SK-N-SH (cell line): ENCODE measurements around the gene DEPDC1B. TPM values are rescaled to one million over a fixed set of nuclear protein-coding genes. Genes with fewer than 3 reads are reported as not detected.

Experiments
- CTCF ChIA-PET: fragments of 300-600, 350-600 bp; formaldehyde crosslinking; extraction: SDS; loops from one replicate; lab custom pipeline; 2021; lab: Yijun Ruan, JAX
- POLR2A ChIA-PET: fragments of 350-600 bp; sonication (Branson Sonifier 250); formaldehyde crosslinking; extraction: SDS; loops from one replicate; lab custom pipeline; 2020; ENCODE audit warnings: antibody characterized with exemption, inconsistent platforms; lab: Yijun Ruan, JAX
- DNase-seq: peaks from one replicate; pipeline ENCODE4 v3.0.0; 2012
- H2AFZ ChIP-seq: fragments of 200-600 bp; sonication (generic); 2 replicates; pipeline ENCODE4 v1.8.1; 2016; ENCODE audit warnings: antibody characterized with exemption, mild to moderate bottlenecking, low read depth
- H3F3A ChIP-seq: fragments of 200-600 bp; sonication (generic); replicated peaks from 2 replicates; pipeline ENCODE3; 2016; ENCODE audit warnings: antibody characterized with exemption, mild to moderate bottlenecking; ENCODE audit not compliant: insufficient read depth
- H3K27ac ChIP-seq, 2 experiments: fragments of 200-500 bp in 1 of 2; fragments of 200-600 bp in 1 of 2; sonication (Bioruptor generic) in 1 of 2; sonication (generic), shearing (Covaris generic) in 1 of 2; 2 replicates each; pipeline versions ENCODE4 v1.5.1 to v1.6.1; 2014 to 2016; ENCODE audit warnings: low read depth in 2 of 2, inconsistent platforms in 1 of 2, low read length in 1 of 2, mild to moderate bottlenecking in 1 of 2, mixed read lengths in 1 of 2
- H3K27me3 ChIP-seq: fragments of 200-600 bp; sonication (generic), shearing (Covaris generic); 2 replicates; pipeline ENCODE4 v1.6.1; 2016; ENCODE audit warnings: mixed run types; ENCODE audit not compliant: insufficient read depth
- H3K36me3 ChIP-seq, 2 experiments: fragments of 200-500 bp in 1 of 2; fragments of 200-600 bp in 1 of 2; sonication (Bioruptor generic) in 1 of 2; sonication (generic) in 1 of 2; replicated peaks in 1 of 2; 2 replicates each; pipeline versions ENCODE3 to v1.5.1; 2014 to 2016; ENCODE audit warnings: low read length in 1 of 2, mild to moderate bottlenecking in 1 of 2; ENCODE audit not compliant: insufficient read depth in 2 of 2, control insufficient read depth in 1 of 2
- H3K4me1 ChIP-seq, 2 experiments: fragments of 200-500 bp in 1 of 2; fragments of 200-600 bp in 1 of 2; sonication (Bioruptor generic) in 1 of 2; sonication (generic), shearing (Covaris generic) in 1 of 2; 2 replicates each; pipeline versions ENCODE4 v1.5.1 to v1.6.1; 2014 to 2016; ENCODE audit warnings: low read depth in 1 of 2, low read length in 1 of 2, mixed run types in 1 of 2; ENCODE audit not compliant: insufficient read depth in 2 of 2, control insufficient read depth in 1 of 2
- H3K4me2 ChIP-seq: fragments of 200-600 bp; sonication (generic), shearing (Covaris generic); 2 replicates; pipeline ENCODE4 v1.6.1; 2017; ENCODE audit warnings: mixed run types
- H3K4me3 ChIP-seq, 2 experiments: fragments of 200-500 bp in 1 of 2; fragments of 200-600 bp in 1 of 2; sonication (Bioruptor generic) in 1 of 2; sonication (generic), shearing (Covaris generic) in 1 of 2; 2 replicates each; pipeline versions ENCODE4 v1.5.1 to v1.8.1; 2014 to 2016; ENCODE audit warnings: low read depth in 2 of 2, inconsistent platforms in 1 of 2, low read length in 1 of 2, mild to moderate bottlenecking in 1 of 2, mixed read lengths in 1 of 2, moderate library complexity in 1 of 2
- H3K79me2 ChIP-seq: fragments of 200-600 bp; sonication (generic); 2 replicates; pipeline ENCODE4 v1.8.1; 2017; ENCODE audit warnings: mild to moderate bottlenecking; ENCODE audit not compliant: insufficient read depth
- H3K9ac ChIP-seq: fragments of 200-600 bp; sonication (generic); 2 replicates; pipeline ENCODE4 v1.6.1; 2017; ENCODE audit warnings: mixed run types
- H3K9me2 ChIP-seq: fragments of 200-600 bp; sonication (generic); 2 replicates; pipeline ENCODE4 v1.6.1; 2017; ENCODE audit warnings: mixed run types
- H3K9me3 ChIP-seq: fragments of 200-600 bp; sonication (generic); 2 replicates; pipeline ENCODE4 v1.6.1; 2017; ENCODE audit warnings: mixed run types, mild to moderate bottlenecking, moderate library complexity
- H4K20me1 ChIP-seq: fragments of 200-600 bp; sonication (generic); 2 replicates; pipeline ENCODE4 v1.6.1; 2017; ENCODE audit warnings: mild to moderate bottlenecking, mixed run types; ENCODE audit not compliant: insufficient read depth
- EZH2phosphoT487 ChIP-seq: fragments of 200-600 bp; sonication (generic); IDR thresholded peaks from 2 replicates; pipeline ENCODE4 v1.6.1; 2017; ENCODE audit warnings: low read depth, mixed run types, mild to moderate bottlenecking, antibody characterized with exemption, moderate library complexity, borderline replicate concordance
- FOSL2 ChIP-seq: IDR thresholded peaks from 2 replicates; pipeline ENCODE4 v1.4.0; 2012; ENCODE audit warnings: low read depth, mild to moderate bottlenecking, moderate library complexity, borderline replicate concordance
- FOXJ3 ChIP-seq: sonication (generic); formaldehyde crosslinking; IDR thresholded peaks from 2 replicates; pipeline ENCODE4 v1.5.1; 2020; ENCODE audit warnings: mild to moderate bottlenecking, missing genetic modification reagents
- FOXM1 ChIP-seq: IDR thresholded peaks from 2 replicates; pipeline ENCODE4 v1.4.0; 2012; ENCODE audit warnings: low read depth, mild to moderate bottlenecking
- JUND ChIP-seq: IDR thresholded peaks from 2 replicates; pipeline ENCODE4 v1.4.0; 2012
- MAX ChIP-seq: IDR thresholded peaks from 2 replicates; pipeline ENCODE4 v1.4.0; 2012; ENCODE audit warnings: low read depth
- PBX3 ChIP-seq: IDR thresholded peaks from 2 replicates; pipeline ENCODE4; 2012
- RAD21 ChIP-seq: IDR thresholded peaks from 2 replicates; pipeline ENCODE4 v1.6.1; 2012; ENCODE audit warnings: mild to moderate bottlenecking, low read length
- RFX5 ChIP-seq: IDR thresholded peaks from 2 replicates; pipeline ENCODE4 v1.6.1; 2012; ENCODE audit warnings: mild to moderate bottlenecking, improper control_type of control experiment, low read length
- RXRA ChIP-seq: IDR thresholded peaks from 2 replicates; pipeline ENCODE4 v1.4.0; 2012; ENCODE audit warnings: low read depth, mild to moderate bottlenecking, borderline replicate concordance
- SMC3 ChIP-seq: IDR thresholded peaks from 2 replicates; pipeline ENCODE4 v1.6.1; 2012; ENCODE audit warnings: low read depth, low read length, improper control_type of control experiment
- TCF12 ChIP-seq: IDR thresholded peaks from 2 replicates; pipeline ENCODE4 v1.4.0; 2012
- WGBS: methylation state at CpG from one replicate; pipeline ENCODE4 v1.1.6; 2017; ENCODE audit warnings: low lambda C conversion rate; 5-methylcytosine and 5-hydroxymethylcytosine counted together
- polyA plus RNA-seq, 3 experiments: library from polyadenylated mRNA; depleted of rRNA; stranded (reverse); fragments of >200 nt; gene quantifications; 2 replicates each; pipeline ENCODE4 v1.2.3, GENCODE V29; 2012
- TF ChIP-seq, protein P1 (sequence below): fragments of 200-600 bp; sonication (generic); IDR thresholded peaks from 2 replicates; pipeline ENCODE4 v1.6.1; 2017; ENCODE audit warnings: antibody characterized with exemption, mild to moderate bottlenecking, moderate library complexity

DEPDC1B gene
- polyA plus RNA-seq, 1 of the 3 experiments (the other 2 are of a cell fraction), result 4.7 TPM

DNA sequence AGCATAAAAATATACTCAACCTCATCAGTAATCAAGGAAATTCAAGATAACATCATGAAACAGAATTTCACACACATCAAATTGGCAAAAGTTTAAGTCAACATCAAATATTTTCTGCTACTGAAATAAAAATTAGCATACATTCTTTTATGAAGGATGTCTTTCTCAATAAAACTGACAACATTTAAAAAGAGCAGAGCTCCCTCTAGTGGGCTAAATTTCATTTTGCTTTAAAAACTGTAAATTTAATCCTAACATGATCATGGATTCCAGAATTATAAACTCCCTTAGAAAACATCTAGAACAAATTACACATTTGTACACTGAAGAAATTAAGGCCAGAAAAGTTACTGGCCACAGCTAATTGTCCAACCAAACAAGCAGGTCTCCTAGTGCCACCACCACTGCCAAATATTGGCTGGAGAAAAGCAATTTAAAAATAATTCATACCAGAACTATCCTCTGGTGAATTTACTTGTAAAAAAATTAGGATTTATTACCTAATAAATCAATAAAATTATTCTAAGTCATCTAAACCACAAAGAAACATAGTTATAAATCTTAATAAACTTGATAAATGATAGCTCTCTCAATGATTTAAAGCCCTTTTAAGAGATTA is 31.2 kb downstream of the DEPDC1B start:
- POLR2A ChIA-PET, result no interaction called here

GRCh38 chr5:60651872-60652620 is 47.9 kb downstream of the DEPDC1B start:
- Histone ChIP-seq H3K79me2 (no peaks in the 10 kb centered on the region; the same call in 1 of the 2 replicates), H3F3A (peaks cover 12% of the 10 kb centered on the region), H3K27me3 (no peaks in the 10 kb centered on the region), H3K4me3 (no peak overlapping the region), H2AFZ (no peak overlapping the region), H3K36me3 (peaks cover 0 to 3% of the 10 kb centered on the region in 2 experiments), H4K20me1 (no peaks in the 10 kb centered on the region), H3K4me2 (no peak overlapping the region; the same call in 1 of the 2 replicates), H3K9me2 (no peaks in the 10 kb centered on the region), H3K27ac (peak overlapping the region in 1 of 2 experiments; percentile 35; a peak in 1 of 4 replicates), H3K9me3 (peaks cover 5% of the 10 kb centered on the region), H3K4me1 (no peaks in the 10 kb centered on the region), H3K9ac (no peak overlapping the region)
- WGBS, result 70% methylated on average over 3 of the region's 3 CpGs
- CTCF ChIA-PET, result interaction anchor here (0.9 to 1.7 kb wide), 2 partner anchors 36 to 841 kb away, joined by 3 to 4 read pairs; no protein-coding TSS in a partner anchor
- TF ChIP-seq SMC3 (no peak), JUND (peak; percentile 62), TCF12 (peak; percentile 17; the same call in 1 of the 2 replicates), RXRA (0 out of 2 replicates have a peak, but pooled peaks have one; percentile 17), FOSL2 (peak; percentile 83), PBX3 (peak; percentile 19; the same call in 1 of the 2 replicates), RFX5 (peak; percentile 93), MAX (no peak)
- DNase-seq, result no peak
- POLR2A ChIA-PET, result interaction anchor here (1.1 kb wide), 1 partner anchor 401 kb away, joined by 3 read pairs; no protein-coding TSS in a partner anchor

More for the DNA sequence above, 31.2 kb downstream of the DEPDC1B start:
- no peaks in the 10 kb centered on the region for H3K36me3 ChIP-seq
- TF ChIP-seq, protein P1, sequence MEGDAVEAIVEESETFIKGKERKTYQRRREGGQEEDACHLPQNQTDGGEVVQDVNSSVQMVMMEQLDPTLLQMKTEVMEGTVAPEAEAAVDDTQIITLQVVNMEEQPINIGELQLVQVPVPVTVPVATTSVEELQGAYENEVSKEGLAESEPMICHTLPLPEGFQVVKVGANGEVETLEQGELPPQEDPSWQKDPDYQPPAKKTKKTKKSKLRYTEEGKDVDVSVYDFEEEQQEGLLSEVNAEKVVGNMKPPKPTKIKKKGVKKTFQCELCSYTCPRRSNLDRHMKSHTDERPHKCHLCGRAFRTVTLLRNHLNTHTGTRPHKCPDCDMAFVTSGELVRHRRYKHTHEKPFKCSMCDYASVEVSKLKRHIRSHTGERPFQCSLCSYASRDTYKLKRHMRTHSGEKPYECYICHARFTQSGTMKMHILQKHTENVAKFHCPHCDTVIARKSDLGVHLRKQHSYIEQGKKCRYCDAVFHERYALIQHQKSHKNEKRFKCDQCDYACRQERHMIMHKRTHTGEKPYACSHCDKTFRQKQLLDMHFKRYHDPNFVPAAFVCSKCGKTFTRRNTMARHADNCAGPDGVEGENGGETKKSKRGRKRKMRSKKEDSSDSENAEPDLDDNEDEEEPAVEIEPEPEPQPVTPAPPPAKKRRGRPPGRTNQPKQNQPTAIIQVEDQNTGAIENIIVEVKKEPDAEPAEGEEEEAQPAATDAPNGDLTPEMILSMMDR, result peak; percentile 86
- peak; percentile 58; the same call in 1 of the 2 replicates for TF ChIP-seq PBX3
- TF ChIP-seq FOXJ3 (CRISPR knock-in tag), result no peak
- TF ChIP-seq EZH2phosphoT487, result no peak
- TF ChIP-seq FOXM1, result no peak
- TF ChIP-seq RAD21, result peak; percentile 57
- TF ChIP-seq, all 33 proteins: peak for 3
- no peak overlapping the region for H3K4me3 ChIP-seq
- no peak overlapping the region for H3K4me2 ChIP-seq
- peak overlapping the region; percentile 8; the same call in 1 of the 2 replicates for H2AFZ ChIP-seq
- no peak overlapping the region for H3K9ac ChIP-seq
- no peaks in the 10 kb centered on the region for H3K4me1 ChIP-seq
- no peaks in the 10 kb centered on the region for H3K9me2 ChIP-seq
- peak; percentile 22 for DNase-seq
- peaks cover 9% of the 10 kb centered on the region for H3K79me2 ChIP-seq
- no peak overlapping the region for H3K27ac ChIP-seq
- H3K9me3 ChIP-seq, result no peaks in the 10 kb centered on the region
- H3K27me3 ChIP-seq, result no peaks in the 10 kb centered on the region
- no peaks in the 10 kb centered on the region for H4K20me1 ChIP-seq
- CTCF ChIA-PET, result interaction anchor here (0.6 to 3.2 kb wide), 25 partner anchors 9 to 858 kb away, joined by 3 to 25 read pairs (median 3); partner anchors contain the start of gene DEPDC1B
- no peaks in the 10 kb centered on the region for H3F3A ChIP-seq
